Measurements from ENCODE around the gene TMEM119.
A peak's percentile ranks its signal among the peaks of the same experiment; 100 is the strongest.
"Not testable (repeated sequence)": the region's sequence is repeated elsewhere in the genome, so short reads cannot be mapped to it uniquely, and the experiment has no call there.

TMEM119 gene

GRCh38 chr12:108634341-108634751 is 36.5 kb upstream of the TMEM119 start:
- FAIRE-seq: no peak
- peak; percentile 56 for DNase-seq (ENCODE audit: low spot score)

- FAIRE-seq (no peak), DNase-seq (ENCODE audit: low spot score) (no peak)
Measured at GRCh38 chr12:108633534-108634248, 35.8 kb upstream of the TMEM119 start, which contains the start of gene SELPLG. SELPLG (minus strand) TSS chr12:108633894; CDS start chr12:108624307, 9,587 bp downstream.

GRCh38 chr12:108633081-108633533 is 35.2 kb upstream of the TMEM119 start:
- DNase-seq (ENCODE audit: low spot score) (no peak), FAIRE-seq (no peak)

- not testable (repeated sequence) for DNase-seq (ENCODE audit: low spot score); FAIRE-seq
Measured at GRCh38 chr12:108631261-108631660, 33.4 kb upstream of the TMEM119 start.

- FAIRE-seq (no peak), DNase-seq (ENCODE audit: low spot score) (no peak)
Measured at GRCh38 chr12:108630481-108631207, 32.8 kb upstream of the TMEM119 start.

- DNase-seq (ENCODE audit: low spot score) (peak; percentile 54), FAIRE-seq (no peak)
Measured at GRCh38 chr12:108629824-108630476, 32.1 kb upstream of the TMEM119 start.

- DNase-seq (ENCODE audit: low spot score): no peak
- no peak for FAIRE-seq
Measured at GRCh38 chr12:108629151-108629550, 31.3 kb upstream of the TMEM119 start.

- DNase-seq (ENCODE audit: low spot score) (no peak), FAIRE-seq (no peak)
Measured at GRCh38 chr12:108627134-108627920, 29.4 kb upstream of the TMEM119 start.

- no peak for FAIRE-seq
- no peak for DNase-seq (ENCODE audit: low spot score)
Measured at GRCh38 chr12:108625228-108625627, 27.3 kb upstream of the TMEM119 start.

GRCh38 chr12:108623577-108623976 is 25.7 kb upstream of the TMEM119 start:
- DNase-seq (ENCODE audit: low spot score) (no peak), FAIRE-seq (no peak)

- DNase-seq (ENCODE audit: low spot score): no peak
- no peak for FAIRE-seq
Measured at GRCh38 chr12:108622921-108623514, 25.1 kb upstream of the TMEM119 start.

GRCh38 chr12:108622421-108622820 is 24.5 kb upstream of the TMEM119 start:
- DNase-seq (ENCODE audit: low spot score) (no peak), FAIRE-seq (no peak)

GRCh38 chr12:108621161-108621560 is 23.3 kb upstream of the TMEM119 start:
- DNase-seq (ENCODE audit: low spot score) (no peak), FAIRE-seq (no peak)

- FAIRE-seq (no peak), DNase-seq (ENCODE audit: low spot score) (no peak)
Measured at GRCh38 chr12:108620236-108620879, 22.5 kb upstream of the TMEM119 start.

GRCh38 chr12:108619369-108620160 is 21.7 kb upstream of the TMEM119 start:
- FAIRE-seq (no peak), DNase-seq (ENCODE audit: low spot score) (no peak)

GRCh38 chr12:108618953-108619274 is 21.0 kb upstream of the TMEM119 start:
- FAIRE-seq; DNase-seq (ENCODE audit: low spot score): not testable (repeated sequence)

GRCh38 chr12:108618079-108618952 is 20.4 kb upstream of the TMEM119 start:
- peak; percentile 74 for DNase-seq (ENCODE audit: low spot score)
- FAIRE-seq: no peak

- no peak for DNase-seq (ENCODE audit: low spot score)
- FAIRE-seq: no peak
Measured at GRCh38 chr12:108616941-108617858, 19.3 kb upstream of the TMEM119 start.

All from urothelium cell line (cell line).